HG02759 (cell line): ENCODE measurements around the gene IFI27.
"Not testable (repeated sequence)": the region's sequence is repeated elsewhere in the genome, so short reads cannot be mapped to it uniquely, and the experiment has no call there.

Source experiments
- ATAC-seq: cut with Tn5 transposase; IDR thresholded peaks from one replicate; pipeline ENCODE4 v1.9.1; 2021; ENCODE audit warnings: mild to moderate bottlenecking, moderate library complexity; ENCODE audit not compliant: unreplicated experiment

IFI27 gene

DNA sequence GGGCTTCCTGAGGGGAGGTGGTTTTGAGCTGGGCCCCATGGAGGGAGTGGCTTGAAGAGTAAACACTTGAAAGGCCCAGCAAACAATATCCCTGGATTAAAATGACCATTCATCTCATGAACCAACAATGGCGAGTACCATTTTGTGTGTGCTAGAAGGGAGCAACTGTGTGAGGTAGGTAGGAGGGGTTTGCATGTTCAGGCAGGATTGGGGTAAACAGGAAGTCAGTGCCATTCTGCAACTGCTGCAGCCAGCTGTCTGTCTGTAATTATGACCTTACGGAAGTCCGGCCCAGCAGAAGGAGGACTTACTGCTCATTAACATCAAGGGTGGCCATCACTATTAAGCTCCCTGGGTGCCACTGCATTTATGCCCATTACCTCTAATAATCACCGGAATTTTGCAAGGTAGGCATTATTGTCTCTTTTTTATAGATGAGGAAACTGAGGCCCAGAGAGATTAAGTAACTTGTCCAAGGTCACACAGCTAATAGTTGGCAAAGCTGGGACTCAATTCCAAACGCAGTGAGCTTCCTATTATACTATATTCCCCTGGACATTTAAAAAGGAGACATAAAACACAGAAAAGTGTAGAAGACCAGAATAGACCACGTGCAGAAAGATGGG is 35.5 kb downstream of the IFI27 start:
- no peak for ATAC-seq

GRCh38 chr14:94152676-94153075 is 42.1 kb downstream of the IFI27 start:
- no peak for ATAC-seq

DNA sequence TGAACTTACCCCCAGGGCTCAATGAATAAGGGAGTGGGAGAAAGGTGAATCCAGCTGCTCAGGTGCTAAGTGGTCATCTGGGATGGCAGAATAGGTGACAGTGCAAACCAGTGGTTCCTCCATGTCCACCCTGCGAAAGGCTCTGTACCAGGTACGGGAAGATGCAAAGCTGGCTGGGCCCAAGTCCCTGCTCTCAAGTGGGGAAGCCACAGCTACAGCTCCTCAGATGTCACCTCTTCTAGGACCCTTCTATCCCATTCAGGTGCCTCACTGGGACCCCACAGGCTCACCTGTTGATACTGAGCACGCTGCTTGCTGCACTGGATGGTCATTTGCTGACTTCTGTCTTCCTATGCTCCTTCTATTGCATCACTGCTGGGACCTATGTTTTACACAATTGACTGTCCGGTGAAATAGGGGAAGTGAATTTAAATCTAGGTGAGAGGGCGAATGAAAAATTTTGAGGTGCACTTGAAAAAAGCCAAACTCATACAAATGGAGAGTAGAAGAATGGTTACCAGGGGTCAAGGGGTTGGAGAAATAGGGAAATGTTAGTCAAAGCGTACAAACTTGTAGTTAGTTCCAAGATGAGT is 43.3 kb downstream of the IFI27 start:
- no peak for ATAC-seq

- ATAC-seq, result not testable (repeated sequence)
These were observed 45.6 kb downstream of the IFI27 start for GRCh38 chr14:94156143-94156542.

DNA sequence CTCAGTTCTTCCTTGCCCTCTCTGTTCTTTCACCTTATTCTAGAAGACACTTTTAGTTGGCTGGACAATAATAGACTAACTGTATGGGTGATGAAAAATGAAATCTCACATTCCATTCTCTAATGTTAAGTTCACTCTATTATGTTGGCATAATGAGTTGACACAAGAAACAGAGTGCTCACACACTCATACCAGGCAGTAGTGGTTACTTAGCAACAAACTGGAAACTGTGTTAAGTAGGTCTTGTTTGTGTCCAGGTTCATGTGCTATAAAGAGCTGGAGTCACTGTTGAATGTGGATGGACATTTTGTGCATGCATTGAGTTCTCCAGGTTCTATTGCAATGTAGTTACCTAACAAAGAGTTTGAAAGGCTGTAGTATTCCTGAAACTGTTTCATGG is 46.7 kb downstream of the IFI27 start:
- no peak for ATAC-seq

DNA sequence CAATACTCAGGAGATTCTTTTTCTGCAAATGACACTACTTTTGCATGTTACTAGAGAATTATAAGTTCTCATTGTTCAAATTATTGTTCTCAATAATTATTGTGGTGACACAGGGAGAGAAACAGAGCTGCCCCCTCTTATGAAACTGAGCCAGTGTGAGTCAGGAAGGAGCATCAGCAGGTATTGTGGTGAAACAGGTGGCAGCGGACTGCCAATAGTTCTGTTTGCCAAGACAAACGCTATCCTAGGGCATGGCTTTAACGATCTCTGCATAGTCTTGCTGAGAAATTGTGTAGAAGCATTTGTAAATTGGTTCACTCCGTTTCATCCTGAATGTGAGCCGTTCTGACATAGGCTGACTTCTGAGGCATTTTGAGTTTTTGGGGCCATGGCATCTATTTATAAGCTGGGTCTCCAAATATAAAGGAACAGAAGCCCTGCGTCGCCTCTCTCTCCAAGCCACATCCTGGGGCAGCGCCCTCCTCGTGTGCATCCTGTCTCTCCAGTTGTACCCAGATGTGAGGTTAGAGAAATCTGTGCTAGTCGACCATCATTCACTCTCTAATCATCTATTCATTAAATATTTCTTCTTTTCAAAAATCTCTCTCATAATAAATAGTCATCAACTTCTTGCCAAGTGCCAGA is 47.8 kb downstream of the IFI27 start:
- no peak for ATAC-seq

GRCh38 chr14:94161058-94161457 is 50.5 kb downstream of the IFI27 start:
- ATAC-seq, result no peak

DNA sequence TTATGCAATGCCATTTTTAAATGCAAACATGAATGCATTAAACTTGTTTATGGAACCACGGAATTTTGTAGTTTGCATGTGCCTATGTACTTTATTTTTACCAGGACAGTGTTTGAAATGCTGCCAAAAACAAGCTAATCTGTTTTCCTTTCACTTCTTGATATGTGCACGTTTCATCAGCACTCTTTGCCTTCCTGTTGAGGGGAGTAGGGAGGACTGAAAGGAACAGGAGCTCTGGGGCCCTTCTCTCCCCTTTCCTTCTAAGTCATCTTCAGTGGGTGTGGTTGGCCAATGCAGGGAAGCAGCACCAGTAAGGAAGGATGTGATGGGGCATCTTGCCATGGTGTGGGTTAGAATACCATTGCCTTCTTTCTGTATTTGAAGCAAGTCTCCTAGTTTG is 51.4 kb downstream of the IFI27 start:
- no peak for ATAC-seq

- no peak for ATAC-seq
These were observed 51.9 kb downstream of the IFI27 start for GRCh38 chr14:94162466-94162865.

DNA sequence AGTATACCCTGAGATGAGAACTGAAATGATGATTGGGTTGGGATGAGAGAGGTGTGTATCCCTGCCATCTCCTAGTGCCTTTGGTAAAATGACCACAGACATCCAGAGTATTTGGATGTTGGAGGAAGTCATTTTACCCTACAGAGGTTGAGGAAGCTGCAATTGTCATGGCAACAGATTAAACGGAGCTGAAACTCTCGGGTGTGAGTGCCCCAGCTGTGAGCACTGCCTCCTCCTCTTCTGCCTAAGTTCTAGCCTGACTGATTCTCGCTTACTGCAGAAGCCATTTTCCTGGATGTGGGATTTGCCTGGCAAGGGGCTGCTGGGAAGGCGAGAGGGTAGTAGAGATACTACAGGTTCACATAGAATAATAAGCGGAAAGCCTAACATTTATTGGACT is 53.3 kb downstream of the IFI27 start:
- no peak for ATAC-seq

- ATAC-seq, result no peak
These were observed 54.3 kb downstream of the IFI27 start for GRCh38 chr14:94164685-94165431.

DNA sequence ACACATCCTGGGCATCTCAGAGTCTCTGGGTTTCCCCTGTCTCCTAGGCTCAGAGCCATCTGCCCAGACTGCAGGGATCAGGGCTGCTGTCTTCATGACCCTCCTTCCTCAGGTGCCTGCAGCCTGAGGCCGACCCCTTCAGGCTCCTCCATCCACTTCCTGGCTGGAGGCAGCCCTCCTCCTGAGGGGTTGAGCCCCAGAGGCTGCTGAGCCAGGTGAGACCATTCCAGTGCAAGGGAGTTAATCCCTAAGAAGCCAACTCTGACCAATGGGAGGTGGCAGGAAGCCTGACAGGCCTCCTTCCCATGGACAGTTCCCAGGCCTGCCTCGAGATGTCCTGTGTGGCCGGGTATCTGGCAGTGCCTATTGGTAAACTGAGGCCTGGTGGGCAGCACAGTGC is 55.2 kb downstream of the IFI27 start:
- ATAC-seq, result no peak
